ENCODE results near the gene FASTKD1. TPM values are rescaled to one million over a fixed set of nuclear protein-coding genes. Genes with fewer than 3 reads are reported as not detected.
A peak's percentile ranks its signal among the peaks of the same experiment; 100 is the strongest.
"Not testable (repeated sequence)": the region's sequence is repeated elsewhere in the genome, so short reads cannot be mapped to it uniquely, and the experiment has no call there.

Gene FASTKD1
- total RNA-seq, 1 experiment from 2014 or later: 27.7 TPM

GRCh38 chr2:169570752-169571151, 2.9 kb downstream of the FASTKD1 start:
- not testable (repeated sequence) for DNase-seq (ENCODE audit: low spot score)

GRCh38 chr2:169569948-169570347, 3.7 kb downstream of the FASTKD1 start:
- DNase-seq (ENCODE audit: low spot score): no peak

- no peak for DNase-seq (ENCODE audit: low spot score)
Measured at GRCh38 chr2:169565686-169566085, 8.0 kb downstream of the FASTKD1 start.

- DNase-seq (ENCODE audit: low spot score): no peak
Measured at GRCh38 chr2:169562519-169562918, 11.1 kb downstream of the FASTKD1 start.

- not testable (repeated sequence) for DNase-seq (ENCODE audit: low spot score)
Measured at GRCh38 chr2:169562084-169562483, 11.6 kb downstream of the FASTKD1 start.

GRCh38 chr2:169561364-169561763, 12.3 kb downstream of the FASTKD1 start:
- no peak for DNase-seq (ENCODE audit: low spot score)

- DNase-seq (ENCODE audit: low spot score): no peak
Measured at GRCh38 chr2:169546756-169547155, 26.9 kb downstream of the FASTKD1 start.

GRCh38 chr2:169542433-169542832, 31.2 kb downstream of the FASTKD1 start:
- DNase-seq (ENCODE audit: low spot score): no peak

GRCh38 chr2:169540146-169540545, 33.5 kb downstream of the FASTKD1 start:
- no peak for DNase-seq (ENCODE audit: low spot score)

GRCh38 chr2:169539460-169539859, 34.2 kb downstream of the FASTKD1 start:
- not testable (repeated sequence) for DNase-seq (ENCODE audit: low spot score)

GRCh38 chr2:169528271-169528701, 45.4 kb downstream of the FASTKD1 start:
- DNase-seq (ENCODE audit: low spot score): peak; percentile 41

GRCh38 chr2:169526451-169526850, 47.2 kb downstream of the FASTKD1 start:
- no peak for DNase-seq (ENCODE audit: low spot score)

GRCh38 chr2:169525434-169525833, 48.2 kb downstream of the FASTKD1 start:
- DNase-seq (ENCODE audit: low spot score): no peak

- no peak for DNase-seq (ENCODE audit: low spot score)
Measured at GRCh38 chr2:169523681-169524080, 50.0 kb downstream of the FASTKD1 start.

- DNase-seq (ENCODE audit: low spot score): no peak
Measured at GRCh38 chr2:169520896-169521295, 52.8 kb downstream of the FASTKD1 start.

- DNase-seq (ENCODE audit: low spot score): not testable (repeated sequence)
Measured at GRCh38 chr2:169516488-169516995, 57.1 kb downstream of the FASTKD1 start.

GRCh38 chr2:169514758-169515157, 58.9 kb downstream of the FASTKD1 start:
- not testable (repeated sequence) for DNase-seq (ENCODE audit: low spot score)

- no peak for DNase-seq (ENCODE audit: low spot score)
Measured at GRCh38 chr2:169513926-169514325, 59.7 kb downstream of the FASTKD1 start.

GRCh38 chr2:169513094-169513493, 60.6 kb downstream of the FASTKD1 start:
- no peak for DNase-seq (ENCODE audit: low spot score)

GRCh38 chr2:169512525-169512924, 61.1 kb downstream of the FASTKD1 start:
- no peak for DNase-seq (ENCODE audit: low spot score)

- no peak for DNase-seq (ENCODE audit: low spot score)
Measured at GRCh38 chr2:169511818-169512217, 61.8 kb downstream of the FASTKD1 start.

GRCh38 chr2:169510496-169510895, 63.2 kb downstream of the FASTKD1 start:
- DNase-seq (ENCODE audit: low spot score): no peak

GRCh38 chr2:169509955-169510354, 63.7 kb downstream of the FASTKD1 start:
- DNase-seq (ENCODE audit: low spot score): no peak

GRCh38 chr2:169509298-169509885, 64.3 kb downstream of the FASTKD1 start, which contains the start of gene KLHL41:
TSS of gene KLHL41 (plus strand) at chr2:169509702. CDS start at chr2:169509779, 77 bp downstream.
- DNase-seq (ENCODE audit: low spot score): no peak
